NCI-H510A treated with DMSO at 0.1 percent for 48 hours (cell line): ENCODE results near the gene DCXR.

ENCODE experiments used
- DNase-seq: peaks from one replicate; lab custom pipeline; 2025; lab: John Stamatoyannopoulos, UW

DCXR gene

GRCh38 chr17:82072827-82073226, 35.3 kb upstream of the DCXR start:
- DNase-seq: no peak

- DNase-seq: no peak
Measured at GRCh38 chr17:82070611-82071010, 33.1 kb upstream of the DCXR start.

- peak; percentile 10 for DNase-seq
Measured at GRCh38 chr17:82065638-82066303, 28.3 kb upstream of the DCXR start, which contains the start of gene DUS1L. TSS of gene DUS1L (minus strand) at chr17:82065804. CDS start at chr17:82065059, 745 bp downstream.

- DNase-seq: no peak
Measured at GRCh38 chr17:82065193-82065637, 27.7 kb upstream of the DCXR start.

- DNase-seq: peak; percentile 39
Measured at GRCh38 chr17:82064433-82065192, 27.1 kb upstream of the DCXR start.

- no peak for DNase-seq
Measured at GRCh38 chr17:82063424-82064415, 26.2 kb upstream of the DCXR start.

- DNase-seq: no peak
Measured at GRCh38 chr17:82062984-82063368, 25.5 kb upstream of the DCXR start.

GRCh38 chr17:82062076-82062983, 24.8 kb upstream of the DCXR start:
- no peak for DNase-seq

GRCh38 chr17:82061047-82061925, 23.8 kb upstream of the DCXR start:
- DNase-seq: no peak

GRCh38 chr17:82060614-82061013, 23.1 kb upstream of the DCXR start:
- no peak for DNase-seq

GRCh38 chr17:82060001-82060380, 22.5 kb upstream of the DCXR start:
- no peak for DNase-seq

GRCh38 chr17:82059272-82060000, 21.9 kb upstream of the DCXR start:
- no peak for DNase-seq

GRCh38 chr17:82058855-82059249, 21.4 kb upstream of the DCXR start:
- DNase-seq: no peak

GRCh38 chr17:82058230-82058854, 20.8 kb upstream of the DCXR start:
- DNase-seq: no peak

- DNase-seq: no peak
Measured at GRCh38 chr17:82056729-82057621, 19.5 kb upstream of the DCXR start.

GRCh38 chr17:82055965-82056728, 18.6 kb upstream of the DCXR start:
- DNase-seq: no peak
